HEK293 (cell line): Measurements from ENCODE around the gene SCRT2.

Experiments
- CTCF ChIA-PET: fragments of 350-600 bp; formaldehyde crosslinking; extraction: SDS; loops from one replicate; lab custom pipeline; 2021; ENCODE audit warnings: antibody characterized with exemption; lab: Yijun Ruan, JAX
- POLR2A ChIA-PET: fragments of 300-600 bp; formaldehyde crosslinking; extraction: SDS; loops from one replicate; lab custom pipeline; 2020; ENCODE audit warnings: antibody characterized with exemption, inconsistent platforms; lab: Yijun Ruan, JAX
- H3K27ac ChIP-seq: fragments of 200-500 bp; sonication (Bioruptor generic); 2 replicates; pipeline ENCODE4 v1.5.1; 2014; ENCODE audit warnings: low read depth, low read length, control low read depth, inconsistent platforms; ENCODE audit errors: extremely low read depth
- H3K36me3 ChIP-seq, 2 experiments: fragments of 200-500 bp in 1 of 2; sonication (Bioruptor generic) in 1 of 2; 1 replicate in 1 of 2; 2 replicates in 1 of 2; pipeline ENCODE4 v1.5.1; 2014 to 2017; ENCODE audit warnings: inconsistent platforms in 2 of 2, low read length in 2 of 2; ENCODE audit not compliant: control insufficient read depth in 2 of 2, insufficient read depth in 1 of 2
- H3K4me1 ChIP-seq: fragments of 200-500 bp; sonication (Bioruptor generic); 2 replicates; pipeline ENCODE4 v1.5.1; 2014; ENCODE audit warnings: mild to moderate bottlenecking, low read length, inconsistent platforms; ENCODE audit not compliant: control insufficient read depth, insufficient read depth
- H3K4me3 ChIP-seq: 2 replicates; pipeline ENCODE4 v1.5.1; 2011; ENCODE audit warnings: low read depth, mild to moderate bottlenecking, control low read depth, low read length, moderate library complexity
- H3K9me3 ChIP-seq: fragments of 200-500 bp; sonication (Bioruptor generic); 2 replicates; pipeline ENCODE4 v1.5.1; 2014; ENCODE audit warnings: low read depth, low read length, inconsistent platforms; ENCODE audit not compliant: control insufficient read depth, insufficient read depth
- BCL11B ChIP-seq: fragments of 450-650 bp; formaldehyde crosslinking; IDR thresholded peaks from 2 replicates; pipeline ENCODE4 v1.5.1; 2016; ENCODE audit warnings: low read depth, missing biosample characterization, missing genetic modification characterization
- PATZ1 ChIP-seq: fragments of 450-650 bp; formaldehyde crosslinking; IDR thresholded peaks from 2 replicates; pipeline ENCODE4 v1.5.1; 2016; ENCODE audit warnings: missing biosample characterization, missing genetic modification characterization
- REST ChIP-seq: fragments of 450-650 bp; formaldehyde crosslinking; IDR thresholded peaks from 2 replicates; pipeline ENCODE4 v1.5.1; 2016; ENCODE audit warnings: missing biosample characterization, missing genetic modification characterization
- SCRT1 ChIP-seq: fragments of 450-650 bp; formaldehyde crosslinking; IDR thresholded peaks from 2 replicates; pipeline ENCODE4 v1.5.1; 2016; ENCODE audit warnings: missing biosample characterization, missing genetic modification characterization, borderline replicate concordance
- SCRT2 ChIP-seq: fragments of 450-650 bp; formaldehyde crosslinking; IDR thresholded peaks from 2 replicates; pipeline ENCODE4 v1.5.1; 2016; ENCODE audit warnings: missing biosample characterization, missing genetic modification characterization
- ZBTB7A ChIP-seq: fragments of 450-650 bp; formaldehyde crosslinking; IDR thresholded peaks from 2 replicates; pipeline ENCODE4 v1.5.1; 2016; ENCODE audit warnings: low read depth, missing biosample characterization, missing genetic modification characterization
- ZFHX2 ChIP-seq: fragments of 450-650 bp; formaldehyde crosslinking; conservative IDR thresholded peaks from 2 replicates; pipeline ENCODE4 v1.5.1; 2016; ENCODE audit warnings: missing biosample characterization, missing genetic modification characterization
- ZFP3 ChIP-seq: fragments of 450-650 bp; formaldehyde crosslinking; IDR thresholded peaks from 2 replicates; pipeline ENCODE4 v1.5.1; 2016; ENCODE audit warnings: low read depth, missing biosample characterization, missing genetic modification characterization
- ZFP41 ChIP-seq: fragments of 450-650 bp; formaldehyde crosslinking; IDR thresholded peaks from 2 replicates; pipeline ENCODE4 v1.5.1; 2016; ENCODE audit warnings: missing biosample characterization, missing genetic modification characterization, borderline replicate concordance
- ZIC2 ChIP-seq: fragments of 450-650 bp; formaldehyde crosslinking; IDR thresholded peaks from 2 replicates; pipeline ENCODE4 v1.5.1; 2016; ENCODE audit warnings: missing biosample characterization, missing genetic modification characterization
- ZNF423 ChIP-seq: fragments of 450-650 bp; formaldehyde crosslinking; IDR thresholded peaks from 2 replicates; pipeline ENCODE4 v1.5.1; 2016; ENCODE audit warnings: missing biosample characterization, missing genetic modification characterization
- ZNF544 ChIP-seq: fragments of 450-650 bp; formaldehyde crosslinking; IDR thresholded peaks from 2 replicates; pipeline ENCODE4 v1.5.0; 2017; ENCODE audit warnings: missing biosample characterization, missing genetic modification characterization
- ZNF571 ChIP-seq: fragments of 450-650 bp; formaldehyde crosslinking; IDR thresholded peaks from 2 replicates; pipeline ENCODE4 v1.5.0; 2017; ENCODE audit warnings: missing biosample characterization, missing genetic modification characterization
- ZNF623 ChIP-seq: fragments of 450-650 bp; formaldehyde crosslinking; IDR thresholded peaks from 2 replicates; pipeline ENCODE4 v1.5.1; 2016; ENCODE audit warnings: missing biosample characterization, missing genetic modification characterization
- ZNF658 ChIP-seq: fragments of 450-650 bp; formaldehyde crosslinking; IDR thresholded peaks from 2 replicates; pipeline ENCODE4; 2016; ENCODE audit warnings: missing biosample characterization, missing genetic modification characterization
- ZNF664 ChIP-seq: fragments of 450-650 bp; formaldehyde crosslinking; IDR thresholded peaks from 2 replicates; pipeline ENCODE4 v1.5.1; 2016; ENCODE audit warnings: missing biosample characterization, missing genetic modification characterization
- ZNF76 ChIP-seq: fragments of 450-650 bp; formaldehyde crosslinking; IDR thresholded peaks from 2 replicates; pipeline ENCODE4; 2016; ENCODE audit warnings: low read depth, missing biosample characterization, missing genetic modification characterization, borderline replicate concordance
- ZNF768 ChIP-seq: fragments of 450-650 bp; formaldehyde crosslinking; IDR thresholded peaks from 2 replicates; pipeline ENCODE4 v1.5.1; 2018; ENCODE audit warnings: missing biosample characterization, mild to moderate bottlenecking, missing genetic modification characterization
- ZNF791 ChIP-seq: fragments of 450-650 bp; formaldehyde crosslinking; IDR thresholded peaks from 2 replicates; pipeline ENCODE4 v1.5.1; 2016; ENCODE audit warnings: missing biosample characterization, missing genetic modification characterization
- ZSCAN30 ChIP-seq: fragments of 450-650 bp; IDR thresholded peaks from 2 replicates; pipeline ENCODE4 v1.5.1; 2018; ENCODE audit warnings: missing biosample characterization, mild to moderate bottlenecking, missing genetic modification characterization, moderate library complexity

Gene SCRT2

GRCh38 chr20:640674-641515, 34.7 kb downstream of the SCRT2 start:
- TF ChIP-seq ZSCAN30 (0 out of 2 replicates have a peak, but pooled peaks have one; percentile 31), ZNF423 (tag by site-specific recombination) (no peak), ZNF664 (tag by site-specific recombination) (peak; percentile 97)
- TF ChIP-seq, all 188 proteins: peak for 2
- CTCF ChIA-PET = interaction anchor here (0.9 to 1.1 kb wide), 3 partner anchors 77 to 95 kb away, joined by 3 to 4 read pairs (median 3); no protein-coding TSS in a partner anchor
- H3K4me1 ChIP-seq = no peaks in the 10 kb centered on the region
- H3K4me3 ChIP-seq = no peak overlapping the region
- no peaks in the 10 kb centered on the region for H3K36me3 ChIP-seq
- POLR2A ChIA-PET = no interaction called here
- no peak overlapping the region for H3K27ac ChIP-seq
- no peaks in the 10 kb centered on the region for H3K9me3 ChIP-seq

- POLR2A ChIA-PET = no interaction called here
- Histone ChIP-seq H3K9me3 (no peaks in the 10 kb centered on the region), H3K4me1 (no peaks in the 10 kb centered on the region), H3K4me3 (no peak overlapping the region), H3K27ac (no peak overlapping the region), H3K36me3 (no peaks in the 10 kb centered on the region)
- no peak for TF ChIP-seq SCRT1 (tag by site-specific recombination)
- CTCF ChIA-PET = interaction anchor here (0.6 to 0.7 kb wide), 3 partner anchors 127 to 235 kb away, joined by 3 to 4 read pairs (median 4); no protein-coding TSS in a partner anchor
These were observed 37.0 kb downstream of the SCRT2 start for GRCh38 chr20:638579-638978.

GRCh38 chr20:637559-637958, 38.0 kb downstream of the SCRT2 start:
- Histone ChIP-seq H3K4me1 (no peaks in the 10 kb centered on the region), H3K27ac (no peak overlapping the region), H3K36me3 (no peaks in the 10 kb centered on the region), H3K9me3 (no peaks in the 10 kb centered on the region), H3K4me3 (no peak overlapping the region)
- ChIA-PET POLR2A (interaction anchor here (0.7 kb wide), 1 partner anchor 14 kb away, joined by 3 read pairs; no protein-coding TSS in a partner anchor), CTCF (interaction anchor here (0.7 to 3.7 kb wide), 4 partner anchors 8 to 131 kb away, joined by 3 to 19 read pairs (median 4); partner anchors contain the start of gene SLC52A3)
- TF ChIP-seq ZNF791 (tag by site-specific recombination) (no peak), ZNF658 (tag by site-specific recombination) (no peak), REST (no peak), ZNF623 (peak; percentile 63)

GRCh38 chr20:635893-636338, 39.7 kb downstream of the SCRT2 start:
- POLR2A ChIA-PET = no interaction called here
- Histone ChIP-seq H3K4me1 (no peaks in the 10 kb centered on the region), H3K4me3 (no peak overlapping the region), H3K27ac (no peak overlapping the region), H3K36me3 (no peaks in the 10 kb centered on the region), H3K9me3 (no peaks in the 10 kb centered on the region)
- CTCF ChIA-PET = interaction anchor here (2.4 to 3.7 kb wide), 2 partner anchors 10 to 31 kb away, joined by 12 to 19 read pairs; no protein-coding TSS in a partner anchor
- TF ChIP-seq BCL11B (tag by site-specific recombination) (no peak), SCRT2 (tag by site-specific recombination) (peak; percentile 61; the same call in 1 of the 2 replicates), ZFP41 (tag by site-specific recombination) (no peak), ZBTB7A (no peak), SCRT1 (tag by site-specific recombination) (0 out of 2 replicates have a peak, but pooled peaks have one; percentile 34), ZNF768 (tag by site-specific recombination) (no peak), ZNF571 (tag by site-specific recombination) (no peak), ZNF544 (tag by site-specific recombination) (no peak), ZNF76 (no peak), ZIC2 (tag by site-specific recombination) (no peak), PATZ1 (tag by site-specific recombination) (no peak), ZFP3 (tag by site-specific recombination) (no peak), ZFHX2 (peak; percentile 27; the same call in 1 of the 2 replicates)
